GM12872 (cell line): ENCODE measurements around the gene TNFRSF13B.

Source experiments
- TF ChIP-seq, protein P1 (sequence below): IDR thresholded peaks from 3 replicates; pipeline ENCODE4 v1.5.1; 2011; ENCODE audit warnings: low read depth, mild to moderate bottlenecking, low read length, moderate library complexity; ENCODE audit not compliant: insufficient read depth

TNFRSF13B gene

DNA sequence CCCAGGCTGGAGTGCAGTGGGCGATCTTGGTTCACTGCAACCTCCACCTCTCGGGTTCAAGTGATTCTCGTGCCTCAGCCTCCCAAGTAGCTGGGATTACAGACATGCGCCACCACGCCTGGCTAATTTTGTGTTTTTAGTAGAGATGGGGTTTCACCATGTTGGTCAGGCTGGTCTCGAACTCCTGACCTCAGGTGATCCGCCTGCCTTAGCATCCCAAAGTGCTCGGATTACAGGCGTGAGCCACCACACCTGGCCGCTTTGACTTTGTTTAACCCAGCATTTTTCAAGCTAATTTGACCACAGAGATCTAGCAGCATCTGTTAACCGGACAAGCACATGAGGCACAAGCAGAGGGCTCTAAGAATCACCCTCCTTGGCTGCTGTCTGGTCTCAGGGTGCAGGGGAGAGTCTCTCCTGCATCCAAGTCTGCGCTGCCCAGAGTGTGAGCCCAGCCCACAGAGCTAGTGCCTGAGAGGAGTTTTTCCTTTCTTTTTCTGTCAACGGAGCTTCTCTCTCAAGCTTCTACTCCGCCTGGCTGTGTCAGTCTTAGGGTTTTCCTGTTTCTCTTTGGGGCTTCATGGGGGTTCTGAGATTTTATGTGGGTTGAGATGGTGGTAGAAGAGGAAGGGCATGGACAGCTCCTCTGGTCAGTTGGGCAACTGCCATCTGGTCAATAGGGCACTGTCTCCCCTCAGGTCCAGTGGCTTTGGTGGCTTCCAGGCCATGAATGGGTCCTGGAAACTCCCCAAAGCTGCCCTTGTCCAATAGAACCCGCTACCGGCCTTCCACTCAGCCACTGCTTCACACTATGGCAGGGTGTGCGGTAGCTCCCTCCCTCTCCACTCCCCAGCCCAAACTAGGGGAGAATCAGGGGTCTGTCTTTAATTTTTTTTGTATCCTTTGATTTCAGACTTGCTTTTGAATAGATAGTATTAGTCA is 59.6 kb downstream of the TNFRSF13B start:
- TF ChIP-seq, protein P1, sequence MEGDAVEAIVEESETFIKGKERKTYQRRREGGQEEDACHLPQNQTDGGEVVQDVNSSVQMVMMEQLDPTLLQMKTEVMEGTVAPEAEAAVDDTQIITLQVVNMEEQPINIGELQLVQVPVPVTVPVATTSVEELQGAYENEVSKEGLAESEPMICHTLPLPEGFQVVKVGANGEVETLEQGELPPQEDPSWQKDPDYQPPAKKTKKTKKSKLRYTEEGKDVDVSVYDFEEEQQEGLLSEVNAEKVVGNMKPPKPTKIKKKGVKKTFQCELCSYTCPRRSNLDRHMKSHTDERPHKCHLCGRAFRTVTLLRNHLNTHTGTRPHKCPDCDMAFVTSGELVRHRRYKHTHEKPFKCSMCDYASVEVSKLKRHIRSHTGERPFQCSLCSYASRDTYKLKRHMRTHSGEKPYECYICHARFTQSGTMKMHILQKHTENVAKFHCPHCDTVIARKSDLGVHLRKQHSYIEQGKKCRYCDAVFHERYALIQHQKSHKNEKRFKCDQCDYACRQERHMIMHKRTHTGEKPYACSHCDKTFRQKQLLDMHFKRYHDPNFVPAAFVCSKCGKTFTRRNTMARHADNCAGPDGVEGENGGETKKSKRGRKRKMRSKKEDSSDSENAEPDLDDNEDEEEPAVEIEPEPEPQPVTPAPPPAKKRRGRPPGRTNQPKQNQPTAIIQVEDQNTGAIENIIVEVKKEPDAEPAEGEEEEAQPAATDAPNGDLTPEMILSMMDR: no peak

DNA sequence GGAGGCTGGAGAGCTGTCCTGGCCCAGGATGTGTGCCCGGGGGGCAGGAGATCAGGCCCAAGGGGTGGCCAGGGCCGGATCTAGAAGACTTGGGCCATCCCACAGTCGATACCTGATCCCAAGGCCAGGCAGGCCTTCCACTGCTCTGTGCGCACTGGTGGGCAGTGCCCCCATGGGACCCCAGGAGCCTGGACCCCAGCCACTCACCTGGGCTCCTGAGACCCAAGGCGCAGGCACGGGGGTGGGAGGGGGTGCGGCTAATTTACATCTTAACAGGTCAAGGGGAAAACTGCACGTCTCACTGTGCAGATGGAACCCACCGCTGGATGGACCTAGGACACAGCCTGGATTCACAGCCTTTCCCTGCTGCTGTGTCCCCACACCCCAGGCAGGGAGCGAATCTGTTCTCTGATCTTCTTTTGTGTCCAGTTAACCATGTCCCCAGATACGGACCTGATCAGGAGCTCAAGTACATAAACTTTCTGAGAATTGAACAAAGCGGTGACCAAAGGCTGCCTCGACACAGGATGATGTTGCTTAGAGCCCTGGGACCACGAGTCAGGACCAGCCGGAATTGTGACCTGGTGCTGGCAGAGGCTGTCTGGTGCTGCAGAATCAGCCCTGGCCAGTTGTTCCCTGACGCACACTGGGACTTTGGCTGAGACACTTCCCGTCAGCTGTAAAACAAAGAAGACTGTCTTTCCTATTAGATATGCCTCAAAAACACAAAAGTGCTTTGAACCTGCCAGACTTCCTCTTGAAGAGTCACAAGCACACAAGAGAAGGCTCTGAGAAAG is 60.6 kb downstream of the TNFRSF13B start:
- TF ChIP-seq, protein P1: no peak

DNA sequence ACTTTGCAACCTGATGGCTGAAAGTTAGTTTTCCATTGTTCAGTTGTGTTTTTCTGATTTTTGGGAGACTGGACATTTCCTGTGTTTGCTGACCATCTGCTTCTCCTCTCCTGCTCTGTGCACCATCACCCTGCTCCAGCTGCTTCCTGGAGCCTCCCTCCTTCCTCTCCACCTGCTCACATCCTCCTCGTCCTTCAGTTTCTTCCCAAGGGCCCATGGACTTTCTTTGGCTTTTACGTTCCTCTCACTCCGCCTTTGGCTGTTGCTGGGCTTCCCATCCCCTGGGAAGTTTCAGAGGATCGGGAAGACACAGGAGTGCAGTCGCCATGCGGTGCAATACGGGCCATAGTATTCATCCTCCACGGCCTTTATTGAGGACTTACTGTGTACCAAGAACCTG is 61.6 kb downstream of the TNFRSF13B start:
- TF ChIP-seq, protein P1: no peak

DNA sequence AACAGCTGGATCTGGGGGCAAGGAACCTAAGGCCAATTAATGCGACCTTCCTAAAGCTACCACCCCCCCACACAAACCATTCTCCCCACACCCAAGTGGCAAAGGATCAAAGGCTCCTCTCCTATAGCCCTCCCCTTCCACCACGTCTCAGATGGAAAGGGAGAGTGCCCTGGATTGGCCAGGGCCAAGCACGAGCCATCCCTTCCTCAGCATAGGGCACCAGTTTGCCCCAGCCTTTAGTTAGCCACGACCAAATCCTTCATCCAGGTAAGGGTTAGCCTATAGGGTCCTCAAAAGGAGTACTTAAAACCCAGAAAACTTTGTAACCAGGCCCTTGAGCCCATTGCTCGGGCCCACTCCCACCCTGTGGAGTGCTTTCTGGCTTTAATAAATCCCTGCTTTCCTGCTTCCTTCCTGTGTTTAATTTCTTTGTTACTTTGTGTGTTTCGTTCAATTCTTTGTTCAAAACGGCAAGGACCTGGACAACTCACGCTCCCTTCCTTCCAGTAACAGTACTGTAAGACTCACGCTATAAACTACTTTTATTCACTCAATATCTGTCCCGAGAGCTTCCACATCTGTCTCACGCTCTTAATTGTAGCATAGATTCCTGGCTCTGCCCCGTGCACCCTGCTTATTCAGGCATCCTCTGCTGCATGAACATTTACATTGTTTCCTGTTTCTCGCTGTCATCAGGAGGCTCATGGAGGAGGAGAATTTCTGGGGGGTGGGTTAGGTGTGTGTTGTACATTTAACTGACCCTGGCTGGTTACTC is 62.3 kb downstream of the TNFRSF13B start:
- TF ChIP-seq, protein P1: no peak

DNA sequence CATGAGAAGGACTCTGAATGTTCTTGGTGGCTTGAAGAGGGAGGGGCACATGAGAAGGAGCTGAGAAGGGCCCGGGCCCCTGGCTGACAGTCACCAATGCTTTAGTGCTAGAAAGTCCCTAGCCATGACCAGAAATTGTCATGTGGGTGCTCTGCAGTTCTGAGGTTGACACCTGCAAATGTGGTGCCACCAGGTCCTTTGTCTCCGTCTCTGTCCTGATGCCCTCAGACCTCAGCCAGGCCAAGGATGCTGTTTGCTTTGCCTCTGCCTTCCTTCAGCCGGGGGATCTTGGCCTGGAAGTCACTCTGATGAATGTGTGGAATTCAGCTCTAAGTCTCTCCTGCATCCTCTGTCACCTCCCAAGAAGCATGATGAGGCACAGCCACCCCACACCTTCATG is 63.6 kb downstream of the TNFRSF13B start:
- TF ChIP-seq, protein P1: no peak

DNA sequence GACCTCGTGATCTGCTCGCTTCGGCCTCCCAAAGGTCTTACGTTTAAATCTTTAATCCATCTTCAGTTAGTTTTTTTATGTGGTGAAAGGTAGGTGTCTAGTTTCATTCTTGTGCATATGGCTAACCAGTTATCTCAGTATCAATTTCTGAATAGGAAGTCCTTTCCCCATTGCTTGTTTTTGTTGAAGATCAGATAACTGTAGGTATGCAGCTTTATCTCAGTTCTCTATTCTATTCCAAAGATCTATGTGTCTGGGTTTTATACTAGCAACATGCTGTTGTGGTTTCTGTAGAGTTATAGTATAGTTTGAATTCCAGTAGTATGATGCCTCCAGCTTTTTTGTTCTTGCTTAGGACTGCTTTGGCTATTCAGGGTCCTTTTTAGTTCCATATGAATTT is 65.2 kb downstream of the TNFRSF13B start:
- TF ChIP-seq, protein P1: no peak

DNA sequence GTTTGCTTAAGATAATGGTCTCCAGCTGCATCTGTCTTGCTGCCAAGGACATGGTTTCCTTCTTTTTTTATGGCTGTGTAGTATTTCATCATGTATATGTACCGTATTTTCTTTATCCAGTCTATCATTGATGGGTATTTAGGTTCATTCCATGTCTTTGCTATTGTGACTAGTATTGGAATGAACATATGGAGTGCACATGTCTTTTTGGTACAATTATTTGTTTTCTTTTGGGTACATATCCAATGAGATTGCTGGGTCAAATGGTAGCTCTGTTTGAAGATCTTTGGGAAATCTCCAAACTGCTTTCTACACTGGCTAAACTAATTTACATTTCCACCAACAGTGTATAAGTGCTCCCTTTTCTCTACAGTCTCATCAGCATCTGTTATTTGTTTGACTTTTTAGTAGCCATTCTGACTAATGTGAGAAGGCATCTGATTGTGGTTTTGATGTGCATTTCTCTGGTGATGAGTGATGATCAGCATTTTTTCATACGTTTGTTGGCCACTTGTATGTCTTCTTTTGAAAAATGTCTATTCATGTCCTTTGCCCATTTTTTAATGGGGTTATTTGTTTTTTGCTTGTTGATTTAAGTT is 66.2 kb downstream of the TNFRSF13B start:
- TF ChIP-seq, protein P1: no peak
